ENCODE results near the gene USP7.

The USP7 gene

DNA sequence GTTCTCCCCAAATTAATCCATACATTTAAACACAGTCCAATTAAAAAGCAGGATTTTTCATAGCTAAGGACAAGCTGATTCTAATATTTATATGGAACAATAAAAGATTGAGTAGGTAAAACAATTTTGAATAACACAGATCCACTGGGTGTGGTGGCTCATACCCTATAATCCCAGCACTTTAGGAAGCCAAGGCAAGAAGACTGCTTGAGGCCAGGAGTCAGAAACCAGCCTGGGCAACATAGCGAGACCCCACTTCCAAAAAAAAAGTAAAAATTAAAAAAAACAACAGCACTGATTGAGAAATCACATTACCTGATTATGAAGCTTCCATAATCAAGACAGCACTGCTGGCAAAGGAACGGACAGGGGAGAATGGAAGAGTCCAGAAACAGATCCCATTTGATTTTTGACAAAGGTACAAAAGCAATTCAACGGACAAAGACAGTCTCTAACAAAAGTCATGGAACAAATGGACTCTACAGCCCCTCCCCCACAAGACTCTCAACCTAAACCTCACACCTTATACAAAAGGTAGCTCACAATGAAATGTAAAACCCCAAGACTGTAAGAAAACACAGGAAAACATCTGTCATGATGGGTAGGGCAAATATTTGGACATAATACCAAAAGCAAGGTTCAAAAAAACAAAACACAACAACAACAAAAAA lies 17.9 kb downstream of the USP7 start:
- H3K27ac ChIP-seq = no peak overlapping the region
- TF ChIP-seq, protein P1, sequence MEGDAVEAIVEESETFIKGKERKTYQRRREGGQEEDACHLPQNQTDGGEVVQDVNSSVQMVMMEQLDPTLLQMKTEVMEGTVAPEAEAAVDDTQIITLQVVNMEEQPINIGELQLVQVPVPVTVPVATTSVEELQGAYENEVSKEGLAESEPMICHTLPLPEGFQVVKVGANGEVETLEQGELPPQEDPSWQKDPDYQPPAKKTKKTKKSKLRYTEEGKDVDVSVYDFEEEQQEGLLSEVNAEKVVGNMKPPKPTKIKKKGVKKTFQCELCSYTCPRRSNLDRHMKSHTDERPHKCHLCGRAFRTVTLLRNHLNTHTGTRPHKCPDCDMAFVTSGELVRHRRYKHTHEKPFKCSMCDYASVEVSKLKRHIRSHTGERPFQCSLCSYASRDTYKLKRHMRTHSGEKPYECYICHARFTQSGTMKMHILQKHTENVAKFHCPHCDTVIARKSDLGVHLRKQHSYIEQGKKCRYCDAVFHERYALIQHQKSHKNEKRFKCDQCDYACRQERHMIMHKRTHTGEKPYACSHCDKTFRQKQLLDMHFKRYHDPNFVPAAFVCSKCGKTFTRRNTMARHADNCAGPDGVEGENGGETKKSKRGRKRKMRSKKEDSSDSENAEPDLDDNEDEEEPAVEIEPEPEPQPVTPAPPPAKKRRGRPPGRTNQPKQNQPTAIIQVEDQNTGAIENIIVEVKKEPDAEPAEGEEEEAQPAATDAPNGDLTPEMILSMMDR (IDR thresholded peaks at IDR 0.05) = no peak
- TF ChIP-seq ZFX (IDR thresholded peaks at IDR 0.05; ENCODE audit: borderline replicate concordance) = no peak

DNA sequence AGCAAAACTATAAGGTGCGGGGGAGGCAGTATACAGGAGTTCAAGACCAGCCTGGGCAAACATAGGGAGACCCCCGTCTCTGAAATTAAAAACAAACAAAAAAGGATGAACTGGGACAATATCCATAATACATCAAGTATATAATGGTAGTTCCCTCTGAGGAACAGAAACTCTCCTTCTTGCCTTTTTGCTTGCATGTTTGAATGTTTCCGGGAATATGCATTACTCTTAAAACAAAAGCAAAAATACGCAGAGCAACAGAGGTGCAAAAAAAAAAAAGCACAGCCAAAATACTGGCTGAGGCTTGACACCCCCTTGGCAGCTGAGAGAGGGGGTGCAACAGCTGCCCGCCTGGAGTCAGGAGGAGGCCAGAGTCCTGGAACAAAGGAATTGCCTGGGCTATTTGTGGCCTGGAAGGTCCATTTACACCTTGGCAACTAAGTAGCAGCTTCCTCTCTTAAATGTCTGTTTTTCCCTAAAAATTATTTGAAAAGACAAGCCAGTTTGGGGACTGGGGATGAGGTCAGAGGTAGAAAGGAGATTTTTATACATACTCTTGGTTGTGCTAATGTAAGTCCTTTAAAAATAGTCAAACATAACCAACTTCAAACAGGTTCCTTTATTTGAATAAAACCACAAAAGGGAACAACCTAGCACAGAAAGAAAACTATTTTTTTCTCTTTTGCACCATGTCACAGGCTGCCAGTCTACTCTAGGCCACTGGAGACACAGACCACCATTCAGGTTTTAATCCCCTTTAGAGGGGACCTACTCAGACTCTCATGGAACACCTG lies 19.5 kb downstream of the USP7 start:
- H3K27ac ChIP-seq = no peak overlapping the region
- TF ChIP-seq, protein P1 (IDR thresholded peaks at IDR 0.05) = no peak
- no peak for TF ChIP-seq ZFX (IDR thresholded peaks at IDR 0.05; ENCODE audit: borderline replicate concordance)

DNA sequence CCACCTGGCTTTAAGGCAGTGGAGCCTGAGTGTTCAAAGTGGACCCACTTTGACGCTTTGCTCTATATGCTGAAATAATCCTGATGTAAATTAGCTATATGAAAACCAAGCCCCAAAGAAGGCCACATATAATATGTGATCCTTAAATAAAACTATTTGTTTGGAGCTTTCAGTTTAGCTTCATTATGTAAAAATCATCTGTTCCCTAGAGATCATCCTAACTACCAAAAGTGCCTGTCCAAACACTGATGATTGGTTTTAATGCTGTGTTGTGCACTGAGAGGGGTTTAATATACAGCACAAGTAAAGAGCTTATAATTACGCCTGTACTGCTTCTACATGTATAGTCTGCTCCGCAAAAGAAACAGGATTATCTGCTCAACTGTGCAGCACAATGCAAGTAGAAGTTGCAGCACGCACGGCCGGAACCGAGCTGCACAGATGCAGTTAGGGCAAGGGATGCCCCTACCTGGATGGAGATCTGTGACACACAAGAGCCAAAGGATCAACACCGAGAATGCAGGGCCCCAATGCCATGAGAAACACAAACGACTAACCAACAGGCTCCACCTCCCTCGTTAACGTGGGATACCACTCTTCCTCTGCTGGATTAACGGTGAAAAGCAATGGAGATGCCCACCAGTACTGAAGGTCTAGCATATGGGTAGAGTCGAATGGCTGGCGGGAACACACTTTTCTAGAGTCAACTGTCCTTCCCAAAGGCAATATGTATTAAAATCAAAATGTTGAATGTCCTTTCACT lies 20.5 kb downstream of the USP7 start:
- TF ChIP-seq, protein P1 (IDR thresholded peaks at IDR 0.05) = no peak
- TF ChIP-seq ZFX (IDR thresholded peaks at IDR 0.05; ENCODE audit: borderline replicate concordance) = no peak
- H3K27ac ChIP-seq = no peak overlapping the region

DNA sequence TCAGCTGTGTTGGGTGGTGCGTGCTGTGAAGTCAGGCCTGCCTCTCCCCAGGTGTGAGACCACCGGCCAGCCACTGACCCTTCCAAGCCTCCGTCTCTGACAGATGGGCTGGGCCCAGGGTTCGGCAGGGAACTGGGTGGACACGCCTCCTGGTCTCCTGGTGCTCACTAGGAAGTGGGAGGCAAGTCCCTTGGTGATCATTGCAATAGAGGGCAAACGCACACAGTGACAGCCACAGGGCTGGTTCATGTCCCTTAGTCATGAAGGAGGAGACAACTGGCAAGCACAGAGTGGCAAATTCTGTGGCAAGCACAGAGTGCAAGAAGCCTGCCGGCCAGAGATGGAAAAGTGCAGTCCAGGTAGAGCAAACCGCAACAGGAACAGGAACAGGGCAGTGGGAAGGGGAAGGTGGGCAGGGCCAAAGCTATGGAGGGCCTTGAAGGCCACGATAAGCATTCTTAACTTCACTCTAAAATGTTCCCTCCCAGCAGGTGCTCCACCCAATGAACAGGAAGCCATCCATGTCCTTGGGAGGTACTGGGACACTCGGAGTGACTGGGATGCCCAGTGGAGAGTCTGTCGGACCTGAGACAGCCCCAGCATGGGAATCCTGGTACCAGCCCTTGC lies 21.9 kb downstream of the USP7 start:
- no peak overlapping the region for H3K27ac ChIP-seq
- TF ChIP-seq ZFX (IDR thresholded peaks at IDR 0.05; ENCODE audit: borderline replicate concordance) = no peak
- TF ChIP-seq, protein P1 (IDR thresholded peaks at IDR 0.05) = no peak

DNA sequence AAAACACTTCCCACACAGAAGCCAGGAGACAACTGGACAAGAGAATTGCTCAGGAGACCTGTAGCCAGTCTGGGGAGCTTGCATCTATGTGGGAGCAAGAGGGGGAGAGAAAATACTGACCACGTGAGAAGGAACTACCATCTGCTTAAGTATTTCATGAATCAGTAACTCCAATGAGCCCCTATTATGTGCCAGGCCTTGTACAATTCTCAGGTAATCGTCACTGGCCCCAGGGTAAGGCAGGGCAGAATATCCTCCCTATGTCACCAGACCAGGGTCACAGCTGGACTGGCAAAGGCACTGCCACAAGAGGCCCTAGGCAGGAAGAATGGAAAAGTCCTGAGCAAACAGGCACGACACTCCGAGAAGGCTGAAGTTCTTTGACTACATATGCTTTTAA lies 25.9 kb downstream of the USP7 start:
- no peak overlapping the region for H3K27ac ChIP-seq
- no peak for TF ChIP-seq ZFX (IDR thresholded peaks at IDR 0.05; ENCODE audit: borderline replicate concordance)
- TF ChIP-seq, protein P1 (IDR thresholded peaks at IDR 0.05) = no peak

DNA sequence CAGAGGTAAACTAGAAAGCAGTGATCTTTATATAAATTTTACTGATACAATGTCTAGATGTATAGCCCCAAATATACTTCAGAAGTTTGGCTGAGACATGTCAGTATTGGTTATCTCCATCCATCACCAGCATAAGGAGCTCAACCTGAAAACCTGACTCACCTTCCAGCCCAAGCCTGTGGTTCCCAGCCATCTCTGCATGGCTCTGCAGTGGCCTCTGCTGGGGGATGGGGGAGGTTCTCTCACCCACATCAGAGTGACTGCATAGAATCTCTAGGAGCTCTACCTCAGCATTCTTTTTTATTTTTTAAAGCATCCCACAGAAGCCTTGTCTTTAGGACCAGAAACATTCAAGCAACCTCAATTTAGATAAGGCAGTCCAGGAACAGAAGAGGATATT lies 27.3 kb downstream of the USP7 start:
- no peak overlapping the region for H3K27ac ChIP-seq
- no peak for TF ChIP-seq ZFX (IDR thresholded peaks at IDR 0.05; ENCODE audit: borderline replicate concordance)
- TF ChIP-seq, protein P1 (IDR thresholded peaks at IDR 0.05) = peak; percentile 89

Data from 22Rv1 (cell line).